WTC11 (cell line): ENCODE results near the gene GDF11.

Experiments
- TCF7 ChIP-seq: sonication (generic); formaldehyde crosslinking; IDR thresholded peaks from 2 replicates; pipeline ENCODE4 v1.8.0; 2022; ENCODE audit warnings: mild to moderate bottlenecking, low read depth, missing genetic modification reagents, moderate library complexity
- TF ChIP-seq, protein P1 (sequence below): fragments of 200-600 bp; IDR thresholded peaks from 2 replicates; pipeline ENCODE4 v1.8.0; 2022; ENCODE audit warnings: antibody characterized with exemption
- TF ChIP-seq, protein P2 (sequence below): sonication (generic); formaldehyde crosslinking; IDR thresholded peaks from 2 replicates; pipeline ENCODE4 v1.8.0; 2022; ENCODE audit warnings: mild to moderate bottlenecking, missing genetic modification reagents

DNA sequence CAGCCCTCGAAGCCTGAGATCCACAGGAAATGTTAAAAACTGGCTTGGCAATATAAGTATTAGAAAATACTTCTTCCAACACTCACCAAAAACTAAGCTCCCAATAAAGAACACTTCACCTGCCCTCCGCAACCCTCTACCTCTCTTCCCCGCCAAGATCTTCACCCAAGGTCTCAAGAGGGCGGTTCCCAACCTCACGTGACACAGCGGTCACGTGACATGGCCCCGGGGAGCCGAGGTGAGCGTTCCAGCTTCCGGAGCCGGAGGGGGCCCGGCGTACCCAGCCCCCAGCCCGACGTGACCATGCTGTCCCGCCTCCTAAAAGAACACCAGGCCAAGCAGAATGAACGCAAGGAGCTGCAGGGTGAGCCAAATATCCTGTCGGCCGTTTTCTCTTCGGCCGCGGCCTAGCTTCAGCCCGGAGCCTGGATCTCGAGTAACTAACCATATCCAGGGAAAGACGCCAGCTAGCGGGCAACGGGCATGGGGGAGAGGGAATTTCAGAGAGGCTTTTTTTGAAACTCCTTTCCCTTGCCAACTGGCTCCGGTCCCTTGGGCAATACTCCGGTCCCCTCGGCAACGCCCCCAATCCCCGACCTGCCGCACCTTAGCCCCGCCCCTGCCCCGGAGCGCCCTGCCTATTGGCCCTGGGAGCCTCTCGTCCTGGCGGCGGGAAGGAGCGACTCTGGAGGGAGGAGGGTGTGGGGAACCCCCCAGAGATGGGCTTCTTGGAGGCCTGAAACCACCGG, 26.9 kb upstream of the GDF11 start, which contains the start of gene BLOC1S1:
- TF ChIP-seq TCF7 (CRISPR knock-in tag) = no peak
- TF ChIP-seq, protein P1, sequence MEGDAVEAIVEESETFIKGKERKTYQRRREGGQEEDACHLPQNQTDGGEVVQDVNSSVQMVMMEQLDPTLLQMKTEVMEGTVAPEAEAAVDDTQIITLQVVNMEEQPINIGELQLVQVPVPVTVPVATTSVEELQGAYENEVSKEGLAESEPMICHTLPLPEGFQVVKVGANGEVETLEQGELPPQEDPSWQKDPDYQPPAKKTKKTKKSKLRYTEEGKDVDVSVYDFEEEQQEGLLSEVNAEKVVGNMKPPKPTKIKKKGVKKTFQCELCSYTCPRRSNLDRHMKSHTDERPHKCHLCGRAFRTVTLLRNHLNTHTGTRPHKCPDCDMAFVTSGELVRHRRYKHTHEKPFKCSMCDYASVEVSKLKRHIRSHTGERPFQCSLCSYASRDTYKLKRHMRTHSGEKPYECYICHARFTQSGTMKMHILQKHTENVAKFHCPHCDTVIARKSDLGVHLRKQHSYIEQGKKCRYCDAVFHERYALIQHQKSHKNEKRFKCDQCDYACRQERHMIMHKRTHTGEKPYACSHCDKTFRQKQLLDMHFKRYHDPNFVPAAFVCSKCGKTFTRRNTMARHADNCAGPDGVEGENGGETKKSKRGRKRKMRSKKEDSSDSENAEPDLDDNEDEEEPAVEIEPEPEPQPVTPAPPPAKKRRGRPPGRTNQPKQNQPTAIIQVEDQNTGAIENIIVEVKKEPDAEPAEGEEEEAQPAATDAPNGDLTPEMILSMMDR = no peak
- TF ChIP-seq, protein P2, sequence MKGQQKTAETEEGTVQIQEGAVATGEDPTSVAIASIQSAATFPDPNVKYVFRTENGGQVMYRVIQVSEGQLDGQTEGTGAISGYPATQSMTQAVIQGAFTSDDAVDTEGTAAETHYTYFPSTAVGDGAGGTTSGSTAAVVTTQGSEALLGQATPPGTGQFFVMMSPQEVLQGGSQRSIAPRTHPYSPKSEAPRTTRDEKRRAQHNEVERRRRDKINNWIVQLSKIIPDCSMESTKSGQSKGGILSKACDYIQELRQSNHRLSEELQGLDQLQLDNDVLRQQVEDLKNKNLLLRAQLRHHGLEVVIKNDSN (CRISPR knock-in tag) = peak; percentile 100
